OCI-LY7 (cell line): ENCODE data around the gene NIP7.

Source experiments
- CTCF ChIP-seq: fragments of 200-600 bp; sonication (generic); conservative IDR thresholded peaks from 2 replicates; pipeline ENCODE4 v1.5.1; 2014; ENCODE audit warnings: mild to moderate bottlenecking, antibody characterized with exemption, low read length, moderate library complexity, mixed read lengths
- EZH2phosphoT487 ChIP-seq: fragments of 200-600 bp; sonication (generic); IDR thresholded peaks from 2 replicates; pipeline ENCODE4 v1.6.1; 2018; ENCODE audit warnings: low read depth, borderline replicate concordance, mild to moderate bottlenecking, mixed run types, antibody characterized with exemption, low read length, moderate library complexity, mixed read lengths

- no peak for TF ChIP-seq CTCF
- no peak for TF ChIP-seq EZH2phosphoT487
Measured at GRCh38 chr16:69384974-69385373, 45.4 kb downstream of the NIP7 start.
